ENCODE results near the gene RPS16. TPM values are rescaled to one million over a fixed set of nuclear protein-coding genes. Genes with fewer than 3 reads are reported as not detected.
A peak's percentile ranks its signal among the peaks of the same experiment; 100 is the strongest.

The RPS16 gene
- total and polyA plus RNA-seq, 2 of the 13 experiments (the other 11 are each of a cell fraction or from before 2014, with no cell fraction given), result 488 to 2,583 TPM

GRCh38 chr19:39412100-39412866 is 23.5 kb downstream of the RPS16 start, which contains the start of gene PLEKHG2 (continued):
- TF ChIP-seq, protein P1, sequence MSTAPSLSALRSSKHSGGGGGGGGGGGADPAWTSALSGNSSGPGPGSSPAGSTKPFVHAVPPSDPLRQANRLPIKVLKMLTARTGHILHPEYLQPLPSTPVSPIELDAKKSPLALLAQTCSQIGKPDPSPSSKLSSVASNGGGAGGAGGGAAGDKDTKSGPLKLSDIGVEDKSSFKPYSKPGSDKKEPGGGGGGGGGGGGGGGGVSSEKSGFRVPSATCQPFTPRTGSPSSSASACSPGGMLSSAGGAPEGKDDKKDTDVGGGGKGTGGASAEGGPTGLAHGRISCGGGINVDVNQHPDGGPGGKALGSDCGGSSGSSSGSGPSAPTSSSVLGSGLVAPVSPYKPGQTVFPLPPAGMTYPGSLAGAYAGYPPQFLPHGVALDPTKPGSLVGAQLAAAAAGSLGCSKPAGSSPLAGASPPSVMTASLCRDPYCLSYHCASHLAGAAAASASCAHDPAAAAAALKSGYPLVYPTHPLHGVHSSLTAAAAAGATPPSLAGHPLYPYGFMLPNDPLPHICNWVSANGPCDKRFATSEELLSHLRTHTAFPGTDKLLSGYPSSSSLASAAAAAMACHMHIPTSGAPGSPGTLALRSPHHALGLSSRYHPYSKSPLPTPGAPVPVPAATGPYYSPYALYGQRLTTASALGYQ (CRISPR knock-in tag; IDR thresholded peaks at IDR 0.05), result no peak
- TF ChIP-seq ZNF292 (CRISPR knock-in tag; IDR thresholded peaks at IDR 0.05; ENCODE audit: borderline replicate concordance, low read depth), result no peak
- peak; percentile 98 for TF ChIP-seq GTF3A (CRISPR knock-in tag; conservative IDR thresholded peaks at IDR 0.05)
- TF ChIP-seq, protein P2, sequence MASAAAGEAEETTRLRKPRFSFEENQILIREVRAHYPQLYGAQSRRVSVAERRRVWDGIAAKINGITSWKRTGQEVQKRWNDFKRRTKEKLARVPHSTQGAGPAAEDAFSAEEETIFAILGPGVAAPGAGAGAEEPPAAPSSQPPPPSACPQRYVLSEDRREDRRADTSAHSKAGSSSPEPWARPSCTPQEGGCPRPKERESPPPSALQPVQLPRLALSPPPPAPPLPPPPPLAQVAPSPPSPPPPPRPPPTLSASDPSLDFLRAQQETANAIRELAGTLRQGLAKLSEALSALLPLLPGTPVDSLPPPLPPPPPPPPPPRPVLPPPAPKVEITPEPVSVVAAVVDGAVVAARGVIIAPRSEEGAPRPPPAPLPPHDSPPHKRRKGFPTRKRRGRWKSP (CRISPR knock-in tag; IDR thresholded peaks at IDR 0.05), result peak; percentile 98
- TF ChIP-seq, protein P3, sequence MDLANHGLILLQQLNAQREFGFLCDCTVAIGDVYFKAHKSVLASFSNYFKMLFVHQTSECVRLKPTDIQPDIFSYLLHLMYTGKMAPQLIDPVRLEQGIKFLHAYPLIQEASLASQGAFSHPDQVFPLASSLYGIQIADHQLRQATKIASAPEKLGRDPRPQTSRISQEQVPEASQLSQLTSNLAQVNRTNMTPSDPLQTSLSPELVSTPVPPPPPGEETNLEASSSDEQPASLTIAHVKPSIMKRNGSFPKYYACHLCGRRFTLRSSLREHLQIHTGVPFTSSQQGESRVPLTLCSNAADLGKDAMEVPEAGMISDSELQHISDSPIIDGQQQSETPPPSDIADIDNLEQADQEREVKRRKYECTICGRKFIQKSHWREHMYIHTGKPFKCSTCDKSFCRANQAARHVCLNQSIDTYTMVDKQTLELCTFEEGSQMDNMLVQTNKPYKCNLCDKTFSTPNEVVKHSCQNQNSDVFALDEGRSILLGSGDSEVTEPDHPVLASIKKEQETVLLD (CRISPR knock-in tag; IDR thresholded peaks at IDR 0.05; ENCODE audit: low read depth), result no peak
- no peak for TF ChIP-seq HMGA1 (CRISPR knock-in tag; conservative IDR thresholded peaks at IDR 0.05)
- no peak for TF ChIP-seq MZF1 (CRISPR knock-in tag; IDR thresholded peaks at IDR 0.05; ENCODE audit: borderline replicate concordance)
- TF ChIP-seq PRDM10 (CRISPR knock-in tag; IDR thresholded peaks at IDR 0.05; ENCODE audit: low read depth), result peak; percentile 36; the same call in 1 of the 2 replicates
- TF ChIP-seq SYNCRIP (IDR thresholded peaks at IDR 0.05; ENCODE audit: insufficient read depth, low read depth, low read length), result no peak
- TF ChIP-seq ZBTB21 (CRISPR knock-in tag; IDR thresholded peaks at IDR 0.05), result no peak
- TF ChIP-seq HHEX (CRISPR knock-in tag; IDR thresholded peaks at IDR 0.05), result no peak
- TF ChIP-seq KAT8 (CRISPR knock-in tag; IDR thresholded peaks at IDR 0.05), result peak; percentile 79
- TF ChIP-seq SMAD1 (CRISPR knock-in tag; IDR thresholded peaks at IDR 0.05; ENCODE audit: borderline replicate concordance, low read depth), result no peak
- no peak; the same call in 1 of the 2 replicates for TF ChIP-seq WIZ (CRISPR knock-in tag; IDR thresholded peaks at IDR 0.05)
- 0 out of 2 replicates have a peak, but pooled peaks have one; percentile 26 for TF ChIP-seq ZNF33A (CRISPR knock-in tag; IDR thresholded peaks at IDR 0.05; ENCODE audit: borderline replicate concordance)
- TF ChIP-seq ZEB1 (IDR thresholded peaks at IDR 0.05; ENCODE audit: insufficient replicate concordance, low read depth), result peak; percentile 78
- no peak for TF ChIP-seq MATR3 (CRISPR knock-in tag; IDR thresholded peaks at IDR 0.05)
- no peak for TF ChIP-seq NFATC3 (CRISPR knock-in tag; IDR thresholded peaks at IDR 0.05)

All from HepG2 (cell line).